Measurements from ENCODE around the gene VAPB.

Gene VAPB

DNA sequence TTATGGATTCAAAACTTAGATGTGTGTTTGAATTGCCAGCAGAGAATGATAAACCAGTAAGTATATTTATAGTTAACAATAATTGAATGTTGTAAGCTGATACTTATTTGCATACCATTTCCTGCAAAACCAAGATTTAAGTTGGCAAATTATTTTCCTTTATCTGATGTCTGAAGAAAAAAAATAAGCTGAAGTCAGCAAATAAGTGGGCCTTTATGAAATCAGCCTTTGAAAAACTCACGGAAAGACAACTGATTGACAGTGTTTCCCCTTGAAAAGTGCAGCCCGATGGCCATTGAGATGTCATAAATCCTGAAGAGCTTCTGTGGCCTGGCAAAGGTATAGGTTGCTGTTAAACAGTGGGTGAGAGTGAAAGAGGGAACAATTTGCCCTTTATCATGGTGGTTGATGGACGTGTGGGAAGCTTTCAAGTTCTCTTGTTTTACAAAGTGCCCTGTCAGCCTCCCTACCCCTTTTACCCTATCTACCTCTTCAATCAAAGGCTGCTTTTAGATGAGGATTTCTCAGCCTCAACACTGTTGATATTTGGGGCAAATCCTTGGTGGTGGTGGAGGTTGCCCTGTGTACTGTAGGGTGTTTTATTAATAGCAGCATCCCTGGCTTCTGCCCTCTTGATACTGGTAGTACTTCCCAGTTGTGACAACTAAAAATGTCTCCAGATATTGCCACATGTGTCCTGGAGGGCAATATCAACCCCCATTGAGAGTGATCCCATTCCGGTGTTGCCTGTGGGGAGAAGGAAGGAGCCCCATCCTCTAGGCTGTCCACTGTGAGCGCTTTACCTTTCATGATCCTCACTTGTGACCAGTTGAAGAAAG is 50.2 kb downstream of the VAPB start:
- no peak for DNase-seq

DNA sequence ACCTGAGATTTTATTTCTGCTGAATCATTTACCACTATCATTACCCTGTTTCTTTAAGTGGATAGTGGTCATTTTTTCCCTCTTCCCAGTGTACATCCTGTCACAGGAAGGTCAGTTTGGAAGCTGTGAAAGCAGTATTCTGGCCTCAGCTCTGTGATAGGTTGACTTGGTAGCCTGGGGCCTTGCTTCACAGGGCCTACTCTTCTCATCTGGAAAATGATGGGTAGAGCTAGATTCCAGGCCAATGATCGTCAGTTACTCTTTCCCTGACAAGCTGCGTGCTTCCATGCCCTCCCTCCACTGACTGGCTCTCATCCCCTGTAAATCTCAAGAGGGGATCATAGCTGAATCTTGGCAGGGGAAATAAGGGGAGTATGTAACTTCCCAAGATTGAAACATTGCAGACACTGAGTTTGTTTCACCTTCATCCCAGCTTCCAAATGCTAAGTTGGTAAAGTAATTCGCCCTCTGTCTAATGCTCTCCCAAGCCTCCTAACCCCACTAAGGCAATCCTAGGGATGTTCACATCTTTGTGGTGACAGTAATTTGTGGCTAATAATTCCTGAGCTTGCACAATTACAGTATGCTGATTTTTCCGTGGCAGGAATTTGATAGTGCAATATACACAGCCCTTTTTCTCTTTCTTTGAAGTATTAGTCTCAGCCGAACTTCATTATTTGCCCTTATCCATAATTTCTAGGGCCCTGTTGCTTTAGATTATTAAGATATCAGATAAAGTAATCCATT is 51.2 kb downstream of the VAPB start:
- DNase-seq, result no peak

DNA sequence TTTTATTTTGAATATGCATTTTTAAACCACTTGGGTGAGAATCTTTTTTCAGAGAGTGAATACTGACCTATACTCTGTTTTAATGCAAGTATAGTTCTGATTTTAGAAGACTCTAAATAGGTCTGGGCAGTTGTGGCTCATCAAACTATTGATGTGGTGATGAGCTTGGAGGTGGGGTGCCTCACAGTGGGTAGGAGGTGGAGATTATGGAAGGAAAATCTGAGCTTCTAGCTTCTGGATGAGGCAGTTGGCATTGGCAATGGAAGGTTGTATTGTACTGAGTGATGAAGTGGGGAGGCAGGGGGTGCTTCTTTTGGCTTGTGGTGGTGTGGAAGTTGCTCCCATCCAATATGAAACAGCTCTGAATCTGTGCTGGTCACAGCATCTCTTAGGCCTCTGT is 52.7 kb downstream of the VAPB start:
- no peak for DNase-seq

DNA sequence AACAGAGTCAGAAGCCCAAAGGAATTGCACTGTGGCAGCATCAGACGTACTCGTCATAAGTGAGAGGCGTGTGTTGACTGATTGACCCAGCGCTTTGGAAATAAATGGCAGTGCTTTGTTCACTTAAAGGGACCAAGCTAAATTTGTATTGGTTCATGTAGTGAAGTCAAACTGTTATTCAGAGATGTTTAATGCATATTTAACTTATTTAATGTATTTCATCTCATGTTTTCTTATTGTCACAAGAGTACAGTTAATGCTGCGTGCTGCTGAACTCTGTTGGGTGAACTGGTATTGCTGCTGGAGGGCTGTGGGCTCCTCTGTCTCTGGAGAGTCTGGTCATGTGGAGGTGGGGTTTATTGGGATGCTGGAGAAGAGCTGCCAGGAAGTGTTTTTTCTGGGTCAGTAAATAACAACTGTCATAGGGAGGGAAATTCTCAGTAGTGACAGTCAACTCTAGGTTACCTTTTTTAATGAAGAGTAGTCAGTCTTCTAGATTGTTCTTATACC is 55.8 kb downstream of the VAPB start:
- no peak for DNase-seq

DNA sequence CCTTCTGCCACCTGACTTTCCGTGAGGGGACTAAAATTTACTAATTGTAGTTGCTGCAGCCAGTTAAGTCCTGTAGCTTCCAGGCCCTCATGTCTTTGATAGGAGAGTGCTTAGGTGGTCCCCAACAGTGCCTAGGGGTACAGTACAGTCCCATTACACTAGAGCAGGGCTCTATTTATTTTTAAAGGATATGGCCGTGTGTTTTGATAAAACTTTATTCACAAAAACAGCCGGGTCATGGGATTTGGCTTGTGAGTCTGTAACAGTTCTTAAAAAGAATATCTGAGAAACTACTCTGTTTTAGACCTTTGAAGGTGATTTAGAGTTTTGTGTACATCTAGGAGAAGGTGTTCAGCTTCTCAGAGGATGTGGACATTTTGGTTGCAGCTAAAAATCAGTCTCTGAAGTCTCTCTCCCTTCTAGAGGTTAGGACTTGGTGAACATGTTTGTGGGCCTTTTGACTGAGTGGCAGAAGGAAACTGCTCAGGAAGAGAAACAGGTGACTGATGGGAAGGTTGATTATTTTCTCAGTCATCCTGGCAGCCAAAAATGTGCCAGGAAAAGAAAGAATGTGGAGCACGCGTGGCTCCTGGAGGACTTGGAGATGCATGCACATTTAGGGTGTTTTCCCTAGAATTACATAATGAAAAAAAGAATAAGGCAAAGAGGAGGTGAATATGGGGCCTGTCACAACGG is 57.4 kb downstream of the VAPB start:
- DNase-seq, result no peak

DNA sequence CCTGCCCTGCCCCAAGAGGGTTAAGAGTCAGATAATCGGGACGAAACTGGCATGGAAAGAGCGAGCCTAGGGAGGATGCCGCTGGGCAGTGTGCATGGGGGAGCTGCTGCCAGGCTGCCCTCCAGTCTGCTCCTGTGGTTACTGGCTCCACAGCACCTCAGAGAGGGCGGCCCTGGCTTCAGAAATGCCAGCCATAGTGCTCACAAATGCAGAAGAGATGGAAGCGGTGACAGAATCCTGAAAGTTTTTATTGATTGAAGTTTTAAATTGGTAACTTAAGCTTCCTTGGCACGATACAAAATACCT is 57.9 kb downstream of the VAPB start:
- DNase-seq, result no peak

DNA sequence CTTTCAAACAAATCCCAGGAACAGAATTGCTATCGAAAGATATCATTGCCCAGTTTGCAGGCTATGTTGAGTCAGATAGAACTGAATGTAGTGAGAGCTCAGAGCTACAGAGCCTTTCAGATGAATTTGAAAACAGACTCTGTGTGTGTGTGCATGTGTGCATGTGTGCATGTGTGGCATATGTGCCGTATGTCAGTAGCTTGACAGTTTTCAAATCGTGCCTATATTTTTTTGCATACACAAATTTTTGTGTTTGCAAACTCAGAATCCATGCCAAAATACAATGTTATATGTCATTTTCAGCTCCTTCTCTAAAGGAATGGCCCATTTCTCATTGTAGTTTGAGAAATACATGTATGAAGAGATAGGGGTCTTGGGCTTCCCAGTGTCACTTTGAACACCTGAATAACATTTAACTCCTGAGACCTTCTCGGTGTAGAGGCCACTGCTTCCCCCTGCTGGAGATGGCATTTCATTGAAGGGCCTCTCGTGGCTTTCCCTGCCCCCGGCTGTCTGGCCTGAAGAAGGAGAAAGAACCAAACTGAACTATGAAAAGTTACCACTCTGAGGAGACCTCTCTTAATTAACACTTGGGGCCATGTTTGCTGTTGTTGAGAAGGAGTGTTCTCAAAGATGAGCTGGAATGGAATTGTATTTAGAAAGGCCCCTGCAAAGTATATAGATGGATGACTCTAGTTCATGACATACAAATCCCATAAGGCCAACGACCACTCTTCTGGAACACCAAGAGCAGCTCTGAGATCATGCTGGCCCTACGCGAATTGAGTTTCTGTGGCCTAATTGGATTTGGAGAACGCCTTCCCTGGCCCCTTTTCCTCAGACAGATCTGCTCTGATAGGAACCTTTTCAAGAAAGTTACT is 58.7 kb downstream of the VAPB start:
- no peak for DNase-seq

DNA sequence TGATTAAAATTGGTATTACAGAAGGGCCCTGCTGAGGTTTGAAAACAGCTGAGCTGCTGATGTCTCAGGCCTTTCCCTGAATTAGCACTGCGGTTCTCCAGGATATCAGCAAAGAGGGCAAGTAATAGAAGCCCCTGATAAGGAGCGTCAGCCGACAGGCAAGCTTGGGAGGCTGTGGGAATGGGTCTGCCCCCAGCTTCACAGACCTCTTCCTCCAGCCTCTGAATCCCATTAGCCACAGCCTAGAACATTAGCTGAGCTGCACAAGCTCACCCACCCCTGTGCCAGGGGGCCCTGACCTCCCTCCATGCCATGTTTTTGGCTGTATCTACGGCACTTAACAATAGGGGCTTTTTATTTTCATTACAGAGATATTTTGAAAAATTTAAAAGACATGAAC is 59.9 kb downstream of the VAPB start:
- DNase-seq, result no peak

DNA sequence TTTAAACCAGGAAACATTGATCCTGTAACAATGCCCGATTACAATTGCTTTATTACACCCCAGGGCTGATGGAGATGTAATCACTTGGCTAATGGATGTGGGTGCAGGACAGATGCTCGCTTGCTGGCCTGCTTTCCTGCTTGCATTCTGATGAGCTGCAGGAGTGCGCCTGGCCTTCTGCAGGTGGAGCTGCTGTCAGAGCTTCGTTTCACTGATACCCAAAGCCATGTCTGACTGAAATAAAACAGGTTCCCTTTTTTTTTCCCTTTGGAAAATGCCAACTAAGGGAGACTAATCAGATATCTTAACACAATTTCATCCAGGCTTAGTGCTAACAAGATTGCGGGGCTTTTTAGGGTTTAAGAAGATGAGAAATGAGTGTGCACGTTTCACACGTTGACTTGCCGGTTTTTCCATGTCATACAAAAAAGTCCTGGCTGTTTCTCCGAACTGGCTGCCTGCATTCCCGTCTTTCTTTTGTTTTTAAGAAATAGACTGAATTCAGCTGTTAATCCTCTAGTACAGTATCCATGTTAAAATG is 60.7 kb downstream of the VAPB start:
- DNase-seq, result no peak

DNA sequence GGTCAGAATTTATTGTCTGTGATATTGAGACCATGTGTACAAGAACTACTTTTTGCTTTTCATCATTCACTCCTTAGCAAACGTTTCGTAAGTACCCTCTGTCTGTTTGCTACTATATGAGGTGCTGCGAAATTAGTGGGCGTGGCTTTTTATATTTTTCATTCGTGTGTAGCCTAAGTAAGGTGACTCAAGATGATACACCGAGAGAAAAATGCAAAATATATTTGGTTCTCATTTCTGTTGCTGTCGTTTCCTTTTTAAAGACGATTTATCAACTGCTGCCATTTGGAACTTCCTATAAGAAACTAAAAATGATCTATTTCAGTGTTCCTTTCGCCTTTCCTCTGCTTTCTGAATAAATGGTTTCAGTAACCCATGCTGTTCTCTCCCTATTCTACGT is 61.2 kb downstream of the VAPB start:
- DNase-seq, result no peak

DNA sequence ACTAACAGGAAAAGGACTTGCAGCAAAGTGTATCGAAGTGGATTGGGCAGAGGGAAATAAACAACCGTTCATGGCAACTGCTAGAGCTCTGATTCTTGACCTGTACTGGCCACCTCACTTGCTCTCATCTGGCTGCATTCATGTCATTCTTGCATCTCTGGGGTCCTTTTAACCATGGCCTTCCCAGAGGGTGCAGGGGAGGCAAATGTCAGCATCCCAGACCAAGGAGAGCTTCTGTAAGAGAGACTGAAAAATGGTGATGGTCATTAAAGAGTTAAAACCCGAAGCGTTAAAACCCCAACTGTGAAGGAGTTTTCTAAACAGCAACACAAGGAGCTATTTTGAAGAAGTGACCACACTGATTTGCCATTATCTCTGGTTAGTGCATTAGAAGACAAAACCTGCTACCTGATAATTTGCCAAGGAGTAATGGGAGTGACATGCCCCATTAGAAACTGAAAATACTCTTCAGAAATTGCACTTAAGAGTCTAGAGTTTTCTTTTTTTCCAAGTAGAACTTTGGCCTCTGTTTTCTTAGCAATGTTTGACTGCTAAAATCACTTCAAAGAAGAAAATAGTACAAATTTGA is 63.7 kb downstream of the VAPB start:
- DNase-seq, result no peak

DNA sequence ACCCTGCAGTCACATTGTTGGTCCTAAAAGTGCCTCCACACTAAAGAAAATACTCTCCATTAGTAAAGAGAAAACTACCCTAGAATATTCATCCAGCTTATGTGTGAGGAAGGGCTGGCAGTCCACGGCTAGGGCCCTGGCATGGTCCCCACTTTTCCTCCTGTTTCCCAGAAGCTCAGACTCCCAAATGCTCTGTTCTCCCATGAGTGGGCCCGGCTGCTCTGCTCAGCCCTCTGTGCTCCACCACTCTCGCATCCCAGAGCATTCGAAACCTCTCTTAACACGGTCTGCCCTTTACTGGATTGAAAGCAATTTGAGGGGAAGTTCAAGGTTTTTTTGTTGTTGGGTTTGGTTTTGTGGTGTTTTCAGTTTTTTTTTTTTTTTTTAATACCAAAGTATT is 64.4 kb downstream of the VAPB start:
- DNase-seq, result no peak

DNA sequence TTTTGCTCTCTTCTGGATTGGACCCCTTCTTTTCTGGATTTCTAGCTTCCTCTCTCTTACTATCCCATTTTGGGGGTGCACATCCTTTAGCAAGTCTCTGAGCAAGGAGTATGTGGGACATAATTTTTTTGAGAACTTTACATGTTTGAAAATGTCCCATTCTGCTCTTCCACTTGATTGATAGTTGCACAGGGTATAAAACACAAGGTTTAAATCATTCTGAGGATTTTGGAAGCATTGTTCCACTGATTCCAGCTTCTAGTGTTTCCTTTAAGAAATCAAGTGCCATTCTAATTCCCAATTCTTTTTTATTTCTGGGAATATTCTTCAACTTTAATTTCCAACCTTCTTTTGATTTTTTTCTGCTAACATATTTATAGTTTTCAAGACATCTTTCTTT is 65.4 kb downstream of the VAPB start:
- DNase-seq, result no peak

DNA sequence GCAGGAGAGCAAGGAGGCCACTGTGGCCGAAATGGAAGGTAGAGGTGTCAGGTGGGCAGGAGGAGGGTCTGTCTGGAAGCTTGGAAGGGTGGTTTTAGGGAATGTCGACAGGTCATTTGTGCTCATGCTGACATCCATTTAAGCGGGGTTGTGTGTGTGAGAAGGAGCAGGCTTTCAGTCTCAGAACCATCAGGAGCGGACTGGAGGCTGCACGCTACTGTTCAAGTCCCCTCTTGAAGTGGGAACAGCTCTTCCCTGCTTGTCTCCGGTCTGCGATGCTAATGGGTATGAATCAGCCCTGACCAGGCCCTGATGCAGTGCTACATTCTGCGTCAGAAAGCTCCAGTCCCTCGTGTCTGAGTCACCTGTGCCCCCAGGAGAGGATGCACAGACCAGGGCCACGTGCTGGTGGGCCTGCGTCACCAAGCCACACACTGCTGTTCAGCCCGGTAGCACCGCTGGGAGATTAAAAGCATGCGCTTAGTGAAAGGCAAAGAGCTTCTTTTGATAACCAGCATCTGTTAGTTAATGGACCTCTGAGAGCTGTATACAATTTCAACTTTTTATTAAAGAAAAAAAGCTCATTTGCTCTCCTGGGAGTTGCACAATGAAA is 68.2 kb downstream of the VAPB start:
- peak; percentile 80 for DNase-seq

DNA sequence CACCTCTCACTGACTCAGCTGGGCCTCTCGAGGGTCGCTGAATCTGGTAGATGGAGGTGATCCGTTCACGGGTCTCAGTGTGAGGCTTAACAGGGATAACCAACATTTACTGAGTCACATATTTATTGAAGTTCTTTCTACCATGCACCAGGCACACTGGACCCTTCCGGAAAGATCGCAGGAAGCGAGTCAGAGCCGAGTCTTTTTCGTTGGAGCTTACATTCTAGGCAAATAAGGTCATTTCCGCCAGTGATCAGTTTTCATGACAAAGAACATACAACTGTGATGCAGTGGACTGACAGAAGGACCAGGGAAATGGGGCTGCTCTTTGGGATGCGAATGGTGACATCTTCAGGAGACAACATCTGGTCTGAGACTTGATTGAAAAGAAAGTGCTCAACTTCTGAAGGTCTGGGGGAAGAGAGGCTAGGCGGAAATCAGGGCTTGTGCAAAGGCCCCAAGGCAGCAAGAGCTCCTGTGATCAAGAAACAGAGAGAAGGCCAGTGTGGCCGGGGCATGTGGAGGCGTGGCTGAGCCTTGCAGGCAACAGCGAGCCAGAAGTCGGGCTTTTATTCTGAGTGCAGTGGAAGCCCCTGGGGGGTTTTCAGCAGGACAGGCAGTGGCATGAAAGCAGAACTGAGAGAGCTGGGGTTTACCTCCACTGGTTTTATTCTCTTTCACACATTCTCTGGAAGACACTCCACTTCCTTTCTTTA is 69.5 kb downstream of the VAPB start:
- DNase-seq, result no peak

DNA sequence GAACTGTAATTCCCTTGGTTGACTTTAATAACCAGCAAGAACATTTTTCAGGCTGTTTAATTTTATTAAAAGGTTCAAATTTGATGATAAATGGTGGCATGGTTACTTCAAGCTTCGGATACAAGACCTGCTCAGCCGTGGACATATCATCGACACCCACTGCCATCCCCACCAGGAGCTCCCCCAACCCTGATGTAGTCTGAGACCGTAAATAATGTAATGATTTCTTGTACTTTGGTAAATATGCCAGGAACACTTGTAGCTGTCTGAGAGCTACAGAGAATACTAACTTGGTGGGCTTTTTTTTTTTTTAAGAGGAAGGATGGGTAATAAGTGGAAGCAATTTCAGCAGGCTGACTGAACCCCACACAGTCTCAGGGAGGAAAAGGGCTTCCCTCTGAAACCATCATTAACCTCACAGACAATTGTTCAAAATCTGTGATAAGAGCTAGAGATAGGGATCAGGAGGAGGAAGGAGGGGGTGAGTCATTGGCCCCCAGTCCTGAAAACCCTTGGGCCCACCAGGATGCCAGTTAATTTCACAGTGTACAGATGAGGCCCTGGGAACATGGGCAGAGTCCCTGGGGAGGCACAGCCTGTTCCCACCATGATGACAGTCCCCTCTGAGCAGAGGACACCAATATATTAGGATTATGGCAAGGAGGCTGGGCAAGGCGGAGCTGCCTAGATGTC is 70.2 kb downstream of the VAPB start:
- DNase-seq, result no peak

DNA sequence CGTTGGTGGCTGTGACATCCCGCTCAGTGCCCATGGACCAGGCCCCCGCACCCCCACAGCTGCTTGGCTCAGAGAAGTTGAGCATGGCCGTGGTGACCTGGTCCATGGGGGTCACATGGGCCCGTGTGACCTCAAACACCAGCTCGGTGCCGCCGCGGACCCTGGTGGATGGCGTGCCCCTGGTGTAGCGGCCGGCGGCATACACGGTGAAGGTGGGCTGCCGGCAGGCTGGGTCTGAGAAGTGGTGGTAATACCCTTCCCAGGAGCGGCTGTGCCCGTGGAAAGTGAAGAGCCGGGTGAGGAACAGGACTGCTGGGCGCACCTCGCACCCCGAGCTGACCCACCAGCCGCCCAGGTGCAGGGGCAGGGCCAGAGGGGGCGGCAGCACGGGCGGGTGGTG is 72.1 kb downstream of the VAPB start:
- DNase-seq, result no peak

DNA sequence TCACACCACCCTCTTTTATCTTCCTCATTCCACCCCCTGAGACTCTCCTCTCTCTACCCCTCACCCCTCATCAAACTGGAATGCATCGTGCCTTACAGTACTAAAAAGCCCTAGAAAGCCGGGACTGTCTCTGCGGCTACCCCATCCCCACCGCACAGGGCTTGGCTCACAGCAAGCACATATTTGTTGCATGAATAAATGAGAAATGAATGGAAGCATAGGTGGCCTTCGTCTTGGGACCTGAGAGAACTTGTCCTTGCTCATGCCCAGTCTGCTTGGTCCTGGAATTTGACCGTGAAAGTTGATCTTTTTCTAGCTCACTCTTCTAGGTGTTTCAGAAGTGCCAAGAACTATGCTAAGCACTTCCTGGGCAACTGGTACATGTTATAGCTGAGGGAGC is 72.9 kb downstream of the VAPB start:
- DNase-seq, result no peak

DNA sequence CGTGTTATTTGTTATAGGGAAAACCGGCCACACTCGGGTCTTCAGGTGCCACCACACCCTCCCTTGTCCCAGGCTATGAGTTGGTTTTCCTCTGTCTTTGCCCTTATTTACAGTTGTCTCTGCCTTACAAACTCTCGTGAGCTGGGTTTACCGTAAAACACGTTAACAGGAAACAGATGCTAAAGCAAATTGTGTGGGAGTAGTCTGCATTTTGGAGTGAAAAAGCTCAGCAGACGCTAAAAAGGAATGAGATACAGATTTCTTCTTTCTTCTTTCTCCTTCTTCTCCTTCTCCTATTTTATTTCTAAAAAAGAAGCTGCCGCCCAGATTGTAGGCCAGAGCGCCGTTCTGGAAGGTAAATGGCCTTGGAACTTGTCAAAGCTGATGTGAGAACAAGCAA is 74.2 kb downstream of the VAPB start:
- no peak for DNase-seq

DNA sequence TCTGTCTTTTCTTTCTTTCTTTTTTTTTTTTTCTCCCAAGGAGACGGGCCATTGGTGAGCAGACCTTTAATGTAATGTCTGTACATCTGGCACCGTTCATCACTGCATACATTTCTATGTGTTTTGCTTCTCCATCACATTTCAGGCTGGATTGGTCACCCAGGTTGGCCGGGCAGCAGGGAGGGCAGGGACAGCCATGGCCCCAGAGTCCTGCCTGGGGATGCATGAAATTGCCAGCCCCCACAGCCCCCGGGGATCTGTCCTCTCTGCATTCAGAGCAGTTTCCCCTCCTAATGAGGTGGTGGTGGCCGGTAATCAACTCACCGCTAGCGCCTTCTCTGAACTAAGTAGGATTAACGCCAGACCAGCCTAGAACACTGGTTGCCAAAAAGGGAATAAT is 75.8 kb downstream of the VAPB start:
- no peak for DNase-seq

All from NCI-H1436 treated with DMSO at 0.1 percent for 48 hours (cell line).